GM12874 (cell line): ENCODE results near the gene KIAA1191.

Experiments
- TF ChIP-seq, protein P1 (sequence below): IDR thresholded peaks from 2 replicates; pipeline ENCODE4 v1.5.1; 2011; ENCODE audit warnings: low read depth, mild to moderate bottlenecking, control low read depth, low read length, moderate library complexity; ENCODE audit not compliant: insufficient read depth

The KIAA1191 gene

DNA sequence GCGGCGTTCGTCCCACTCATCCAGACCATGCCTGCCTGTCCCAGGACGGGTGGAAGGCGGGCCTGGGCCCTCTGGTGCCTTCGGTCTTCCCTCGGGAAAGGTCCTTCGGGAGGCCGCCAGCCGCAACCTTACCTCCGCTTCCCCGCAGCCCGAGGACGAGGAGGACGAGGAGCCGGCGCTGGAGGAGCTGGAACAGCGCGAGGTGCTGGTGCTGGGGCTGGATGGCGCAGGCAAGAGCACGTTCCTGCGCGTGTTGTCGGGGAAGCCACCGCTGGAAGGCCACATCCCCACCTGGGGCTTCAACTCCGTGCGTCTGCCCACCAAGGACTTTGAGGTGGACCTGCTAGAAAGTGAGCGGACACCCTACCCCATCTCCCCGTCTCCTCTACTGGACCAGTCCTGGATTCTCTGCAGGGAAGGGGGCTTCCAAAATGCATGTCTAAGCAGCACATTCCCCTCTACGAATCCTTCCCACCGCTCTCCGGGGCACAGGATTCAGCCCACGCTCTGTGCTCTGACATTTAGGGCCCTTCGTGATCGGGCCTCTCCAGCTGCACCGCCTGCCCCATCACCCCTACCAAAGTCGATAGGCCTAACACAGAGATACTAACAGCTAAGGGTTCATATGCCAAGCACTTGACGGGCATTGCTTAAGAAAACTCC is 4.8 kb upstream of the KIAA1191 start:
- TF ChIP-seq, protein P1, sequence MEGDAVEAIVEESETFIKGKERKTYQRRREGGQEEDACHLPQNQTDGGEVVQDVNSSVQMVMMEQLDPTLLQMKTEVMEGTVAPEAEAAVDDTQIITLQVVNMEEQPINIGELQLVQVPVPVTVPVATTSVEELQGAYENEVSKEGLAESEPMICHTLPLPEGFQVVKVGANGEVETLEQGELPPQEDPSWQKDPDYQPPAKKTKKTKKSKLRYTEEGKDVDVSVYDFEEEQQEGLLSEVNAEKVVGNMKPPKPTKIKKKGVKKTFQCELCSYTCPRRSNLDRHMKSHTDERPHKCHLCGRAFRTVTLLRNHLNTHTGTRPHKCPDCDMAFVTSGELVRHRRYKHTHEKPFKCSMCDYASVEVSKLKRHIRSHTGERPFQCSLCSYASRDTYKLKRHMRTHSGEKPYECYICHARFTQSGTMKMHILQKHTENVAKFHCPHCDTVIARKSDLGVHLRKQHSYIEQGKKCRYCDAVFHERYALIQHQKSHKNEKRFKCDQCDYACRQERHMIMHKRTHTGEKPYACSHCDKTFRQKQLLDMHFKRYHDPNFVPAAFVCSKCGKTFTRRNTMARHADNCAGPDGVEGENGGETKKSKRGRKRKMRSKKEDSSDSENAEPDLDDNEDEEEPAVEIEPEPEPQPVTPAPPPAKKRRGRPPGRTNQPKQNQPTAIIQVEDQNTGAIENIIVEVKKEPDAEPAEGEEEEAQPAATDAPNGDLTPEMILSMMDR, result no peak

DNA sequence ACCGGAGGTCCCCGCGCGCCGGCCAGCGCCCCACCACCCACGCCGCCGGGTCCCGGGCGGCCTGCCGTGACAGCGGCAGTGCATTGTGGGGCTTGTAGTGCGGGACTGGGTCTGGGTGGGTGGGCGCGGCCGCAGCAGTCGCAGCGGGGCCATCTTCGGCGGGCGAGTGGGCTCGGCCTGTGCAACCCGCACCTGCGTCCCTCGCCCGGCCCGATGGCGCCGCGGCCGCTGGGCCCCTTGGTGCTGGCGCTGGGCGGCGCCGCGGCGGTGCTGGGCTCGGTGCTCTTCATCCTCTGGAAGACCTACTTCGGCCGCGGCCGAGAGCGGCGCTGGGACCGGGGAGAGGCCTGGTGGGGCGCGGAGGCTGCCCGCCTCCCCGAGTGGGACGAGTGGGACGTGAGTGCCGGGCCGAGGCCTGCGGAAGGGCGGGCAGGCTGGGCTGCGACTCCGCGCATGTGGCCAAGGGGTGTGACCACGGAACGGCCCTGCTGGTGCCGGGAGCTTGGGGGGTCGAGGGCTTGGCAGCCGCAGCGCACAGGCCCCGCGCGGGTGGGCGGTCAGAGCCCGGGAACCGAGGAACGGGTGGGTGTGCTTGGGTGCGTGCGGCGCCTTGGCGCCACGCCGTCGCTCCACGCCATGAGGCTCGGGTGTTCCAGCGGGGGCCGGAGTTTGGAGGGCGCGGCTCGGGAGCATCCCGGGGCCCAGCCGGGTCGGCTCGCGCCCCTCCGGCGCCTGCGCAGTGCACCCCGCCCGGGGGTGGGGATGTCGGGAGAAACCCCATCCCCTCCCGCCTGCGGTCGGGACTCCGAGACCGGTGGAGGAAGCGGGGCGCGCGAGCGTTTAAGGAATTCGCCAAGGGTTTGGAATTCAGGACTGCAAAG is 4.0 kb upstream of the KIAA1191 start, which contains the start of gene ARL10:
Gene ARL10 (plus strand): TSS at position 137 of the 881 bp plus-strand sequence. CDS start 77 bp downstream, at position 214.
- TF ChIP-seq, protein P1, result no peak; the same call in 1 of the 2 replicates

DNA sequence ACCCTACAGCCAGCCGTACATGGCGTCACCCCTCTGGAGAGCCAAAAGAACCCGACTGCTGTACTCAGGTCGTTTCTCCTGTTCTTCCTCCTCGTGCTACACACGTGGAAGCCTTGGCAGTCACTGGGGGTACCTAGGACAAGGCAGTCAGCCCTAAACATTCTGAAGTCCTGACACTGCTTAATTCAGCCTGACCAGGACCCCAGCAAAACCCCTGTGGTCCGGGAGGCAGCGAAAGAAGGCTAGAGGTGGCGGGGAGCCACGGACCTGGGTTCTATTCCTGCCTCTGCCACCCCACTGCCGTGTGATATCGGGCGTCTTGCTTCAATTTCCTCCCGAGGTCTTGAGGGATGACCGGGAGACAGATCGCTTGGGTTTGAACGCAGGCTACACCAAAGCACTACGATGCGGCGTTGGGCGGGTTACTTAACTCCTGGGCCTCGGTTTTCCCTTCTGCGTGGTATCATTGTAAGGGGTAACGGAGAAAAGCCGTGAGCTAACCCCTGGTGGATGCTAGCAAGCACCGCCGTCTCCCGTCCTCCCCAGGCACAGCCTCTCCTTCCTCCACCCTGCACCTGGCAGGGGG is 3.3 kb upstream of the KIAA1191 start:
- TF ChIP-seq, protein P1, result no peak

DNA sequence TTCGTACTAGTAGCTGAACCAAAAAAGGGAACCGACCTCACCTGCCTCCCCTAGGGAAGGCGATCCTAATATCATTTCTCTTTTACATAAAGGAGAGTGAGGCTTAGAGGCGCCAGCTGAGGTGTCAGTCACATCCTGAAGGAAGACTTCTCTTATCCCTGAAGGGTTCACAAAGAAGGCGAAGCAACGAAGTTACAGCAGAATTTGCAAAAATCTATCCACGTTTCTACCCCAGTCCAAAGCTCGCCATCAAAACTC is 598 bp upstream of the KIAA1191 start:
- TF ChIP-seq, protein P1, result no peak

DNA sequence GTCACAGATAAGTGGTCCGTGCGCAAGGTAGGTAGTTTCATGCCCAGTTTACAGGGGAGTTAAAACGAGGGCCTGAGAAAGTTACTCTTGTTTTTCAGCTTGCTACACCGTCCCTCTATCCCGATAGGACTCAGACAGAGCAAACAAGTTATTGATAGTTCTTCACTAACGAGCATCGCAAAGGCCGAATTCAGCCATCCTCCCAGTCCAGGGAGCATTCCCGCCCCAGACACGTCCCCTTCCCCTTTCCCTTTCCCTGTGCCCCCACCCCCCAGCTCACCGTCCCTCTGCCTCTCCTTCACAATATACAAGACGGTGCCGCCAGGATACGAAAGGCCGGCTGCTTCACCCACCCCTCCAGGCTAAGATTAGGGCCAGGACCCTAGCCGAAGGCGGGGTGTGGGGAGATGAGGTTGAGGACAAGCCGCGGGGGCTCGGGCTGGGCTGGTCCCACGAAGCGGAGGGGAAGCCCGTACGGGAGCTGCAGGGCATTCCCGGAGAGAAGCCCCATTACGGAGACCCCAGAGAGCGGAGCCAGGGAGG is 599 bp downstream of the KIAA1191 start:
- TF ChIP-seq, protein P1, result no peak

DNA sequence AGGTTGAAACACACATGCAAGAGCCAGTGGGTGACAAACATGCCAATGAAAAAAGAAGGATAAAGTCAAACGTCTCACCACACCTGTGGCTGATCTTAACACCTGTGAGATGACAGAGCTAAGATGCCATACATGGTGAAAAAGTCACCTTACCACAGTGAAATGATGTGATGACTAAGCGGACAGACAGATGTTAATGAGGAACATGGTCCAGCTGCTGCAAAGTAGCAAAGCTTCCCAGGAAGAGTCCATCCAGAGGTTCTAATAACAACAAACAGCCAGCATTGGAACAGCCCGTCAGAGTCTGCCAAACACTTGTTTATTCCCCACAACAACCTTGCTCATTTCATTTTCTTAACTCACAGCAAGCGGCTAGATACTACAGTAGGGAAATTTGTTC is 1.9 kb downstream of the KIAA1191 start:
- TF ChIP-seq, protein P1, result no peak

DNA sequence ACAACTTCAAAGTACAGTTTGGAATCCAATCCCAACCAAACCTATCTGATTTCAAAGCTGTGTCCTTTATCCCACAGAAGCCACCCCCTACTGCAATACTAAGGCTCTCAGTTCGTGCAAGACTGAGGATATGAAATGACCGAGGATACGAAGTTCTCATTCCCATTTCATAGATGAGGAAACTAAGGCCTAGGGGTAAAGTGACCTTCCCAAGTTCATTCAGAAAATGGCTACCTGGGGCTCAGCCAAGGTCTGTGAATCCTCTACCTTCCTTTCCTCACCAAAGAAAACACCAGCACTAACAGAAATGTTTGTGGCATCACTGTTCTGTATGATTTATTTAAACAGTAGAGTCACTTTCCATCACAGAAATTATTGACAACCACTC is 5.4 kb downstream of the KIAA1191 start:
- TF ChIP-seq, protein P1, result no peak
